ENCODE results near the gene EXD2. TPM values are rescaled to one million over a fixed set of nuclear protein-coding genes. Genes with fewer than 3 reads are reported as not detected.
"Not testable (repeated sequence)": the region's sequence is repeated elsewhere in the genome, so short reads cannot be mapped to it uniquely, and the experiment has no call there.

EXD2 gene
- total RNA-seq, 1 experiment from 2014 or later, result 22.5 TPM

- no peaks in the 10 kb centered on the region for H3K27me3 Mint-ChIP-seq (ENCODE audit: insufficient read depth, unreplicated experiment)
- ChIA-PET POLR2A (interaction anchor here (0.5 kb wide), 1 partner anchor 18 kb away, joined by 3 read pairs; no protein-coding TSS in a partner anchor), CTCF (interaction anchor here (0.6 kb wide), 1 partner anchor 61 kb away, joined by 3 read pairs; the partner anchor contains the start of gene DCAF5)
- H3K27ac Mint-ChIP-seq (ENCODE audit: unreplicated experiment), result no peak overlapping the region
- no peak for DNase-seq
- H3K4me3 Mint-ChIP-seq (ENCODE audit: unreplicated experiment), result no peak overlapping the region
- H3K36me3 Mint-ChIP-seq (ENCODE audit: insufficient read depth, unreplicated experiment), result peaks cover 9% of the 10 kb centered on the region
- H3K36me3 ChIP-seq (ENCODE audit: control insufficient read depth, insufficient read depth, low read length), result no peaks in the 10 kb centered on the region; the same call in 1 of the 2 replicates
- peaks cover 3% of the 10 kb centered on the region; the same call in 1 of the 2 replicates for H3K9me3 ChIP-seq
- H3K9me3 Mint-ChIP-seq (ENCODE audit: unreplicated experiment), result no peaks in the 10 kb centered on the region
- no peaks in the 10 kb centered on the region for H3K27me3 ChIP-seq (replicated peaks; ENCODE audit: control insufficient read depth, insufficient read depth, low read length)
- intact Hi-C loops (cut with micrococcal nuclease; ENCODE audit: unreplicated experiment), result no loop called here
- BruUV-seq (replicated peaks), result no TSS peak
- no peak for TF ChIP-seq CTCF (IDR thresholded peaks at IDR 0.05; ENCODE audit: insufficient read depth in 1 of 2, low read depth in 1 of 2, low read length in 1 of 2, severe bottlenecking in 1 of 2, unreplicated experiment in 1 of 2)
- no peaks in the 10 kb centered on the region for H3K4me1 Mint-ChIP-seq (ENCODE audit: low read depth, unreplicated experiment)
- H3K4me3 ChIP-seq (ENCODE audit: low read depth, low read length), result no peak overlapping the region
- no peaks in the 10 kb centered on the region for H3K4me1 ChIP-seq
These were observed 23.1 kb downstream of the EXD2 start for GRCh38 chr14:69214393-69214792.

GRCh38 chr14:69217663-69218062 lies 26.4 kb downstream of the EXD2 start:
- H3K9me3 ChIP-seq; DNase-seq; H3K4me3 ChIP-seq (ENCODE audit: low read depth, low read length); POLR2A ChIA-PET; CTCF ChIA-PET; H3K27ac Mint-ChIP-seq (ENCODE audit: unreplicated experiment); H3K27me3 ChIP-seq (replicated peaks; ENCODE audit: control insufficient read depth, insufficient read depth, low read length); H3K4me1 Mint-ChIP-seq (ENCODE audit: low read depth, unreplicated experiment); H3K4me1 ChIP-seq; H3K36me3 ChIP-seq (ENCODE audit: control insufficient read depth, insufficient read depth, low read length); BruUV-seq (replicated peaks); intact Hi-C loops (cut with micrococcal nuclease; ENCODE audit: unreplicated experiment); H3K36me3 Mint-ChIP-seq (ENCODE audit: insufficient read depth, unreplicated experiment); H3K4me3 Mint-ChIP-seq (ENCODE audit: unreplicated experiment); H3K27me3 Mint-ChIP-seq (ENCODE audit: insufficient read depth, unreplicated experiment); H3K9me3 Mint-ChIP-seq (ENCODE audit: unreplicated experiment): not testable (repeated sequence)

GRCh38 chr14:69224946-69225345 lies 33.6 kb downstream of the EXD2 start:
- Histone ChIP-seq H3K4me1 (no peaks in the 10 kb centered on the region), H3K27me3 (replicated peaks; ENCODE audit: control insufficient read depth, insufficient read depth, low read length) (no peaks in the 10 kb centered on the region), H3K36me3 (ENCODE audit: control insufficient read depth, insufficient read depth, low read length) (no peaks in the 10 kb centered on the region; the same call in 1 of the 2 replicates), H3K9me3 (no peaks in the 10 kb centered on the region), H3K4me3 (ENCODE audit: low read depth, low read length) (no peak overlapping the region)
- no peaks in the 10 kb centered on the region for H3K4me1 Mint-ChIP-seq (ENCODE audit: low read depth, unreplicated experiment)
- no peak overlapping the region for H3K27ac Mint-ChIP-seq (ENCODE audit: unreplicated experiment)
- no peaks in the 10 kb centered on the region for H3K27me3 Mint-ChIP-seq (ENCODE audit: insufficient read depth, unreplicated experiment)
- no peak overlapping the region for H3K4me3 Mint-ChIP-seq (ENCODE audit: unreplicated experiment)
- ChIA-PET CTCF (no interaction called here), POLR2A (no interaction called here)
- TF ChIP-seq CTCF (IDR thresholded peaks at IDR 0.05; ENCODE audit: insufficient read depth in 1 of 2, low read depth in 1 of 2, low read length in 1 of 2, severe bottlenecking in 1 of 2, unreplicated experiment in 1 of 2), result no peak
- intact Hi-C loops (cut with micrococcal nuclease; ENCODE audit: unreplicated experiment), result no loop called here
- H3K36me3 Mint-ChIP-seq (ENCODE audit: insufficient read depth, unreplicated experiment), result no peaks in the 10 kb centered on the region
- no peaks in the 10 kb centered on the region for H3K9me3 Mint-ChIP-seq (ENCODE audit: unreplicated experiment)
- no peak for DNase-seq
- BruUV-seq (replicated peaks), result no TSS peak

- ChIA-PET CTCF (interaction anchor here (0.7 kb wide), 1 partner anchor 174 kb away, joined by 5 read pairs; no protein-coding TSS in a partner anchor), POLR2A (no interaction called here)
- DNase-seq, result no peak
- no peak overlapping the region for H3K4me3 ChIP-seq (ENCODE audit: low read depth, low read length)
- H3K36me3 ChIP-seq (ENCODE audit: control insufficient read depth, insufficient read depth, low read length), result no peaks in the 10 kb centered on the region; the same call in 1 of the 2 replicates
- no peak for TF ChIP-seq CTCF (IDR thresholded peaks at IDR 0.05; ENCODE audit: insufficient read depth in 1 of 2, low read depth in 1 of 2, low read length in 1 of 2, severe bottlenecking in 1 of 2, unreplicated experiment in 1 of 2)
- no peaks in the 10 kb centered on the region for H3K9me3 ChIP-seq
- Mint-ChIP-seq H3K9me3 (ENCODE audit: unreplicated experiment) (no peaks in the 10 kb centered on the region), H3K4me3 (ENCODE audit: unreplicated experiment) (no peak overlapping the region), H3K27ac (ENCODE audit: unreplicated experiment) (no peak overlapping the region), H3K27me3 (ENCODE audit: insufficient read depth, unreplicated experiment) (no peaks in the 10 kb centered on the region), H3K4me1 (ENCODE audit: low read depth, unreplicated experiment) (no peaks in the 10 kb centered on the region), H3K36me3 (ENCODE audit: insufficient read depth, unreplicated experiment) (no peaks in the 10 kb centered on the region)
- no TSS peak for BruUV-seq (replicated peaks)
- intact Hi-C loops (cut with micrococcal nuclease; ENCODE audit: unreplicated experiment), result no loop called here
- H3K4me1 ChIP-seq, result no peaks in the 10 kb centered on the region
- no peaks in the 10 kb centered on the region for H3K27me3 ChIP-seq (replicated peaks; ENCODE audit: control insufficient read depth, insufficient read depth, low read length)
These were observed 34.9 kb downstream of the EXD2 start for GRCh38 chr14:69226178-69226577.
